H1 (cell line): ENCODE measurements around the gene TRIM44.

Experiments
- ATF2 ChIP-seq: IDR thresholded peaks from 2 replicates; pipeline ENCODE4 v1.6.1; 2012; ENCODE audit warnings: low read length, inconsistent platforms
- RAD21 ChIP-seq, 2 experiments: IDR thresholded peaks in 1 of 2; conservative IDR thresholded peaks in 1 of 2; 2 replicates each; pipeline ENCODE4 v1.6.1; 2011; ENCODE audit warnings: low read depth in 2 of 2, low read length in 2 of 2, improper control_type of control experiment in 1 of 2, inconsistent platforms in 1 of 2, mild to moderate bottlenecking in 1 of 2, moderate library complexity in 1 of 2

DNA sequence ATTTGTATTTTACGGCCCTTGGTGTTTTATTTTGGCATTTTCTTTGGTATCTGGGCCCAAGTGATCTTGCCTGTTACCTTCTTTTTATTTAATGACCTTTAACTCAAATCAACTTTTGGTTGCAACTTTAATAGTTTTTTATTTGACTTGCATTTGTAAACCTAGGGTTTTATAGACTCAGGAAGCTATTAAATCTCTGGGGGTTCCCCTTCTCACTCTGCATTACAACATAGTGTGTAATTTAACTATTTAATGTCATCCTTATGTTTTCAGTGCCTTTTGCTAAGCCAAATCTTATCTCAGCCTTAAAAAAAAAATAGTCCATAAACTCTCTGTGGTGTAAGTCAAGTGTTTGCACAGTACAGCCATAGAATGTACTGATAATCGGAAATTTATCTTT, 41.0 kb upstream of the TRIM44 start:
- no peak for TF ChIP-seq ATF2
- no peak for TF ChIP-seq RAD21 (IDR thresholded peaks at IDR 0.05 in 1 of 2, conservative IDR thresholded peaks at IDR 0.05 in 1 of 2; ENCODE audit: low read depth in 2 of 2, low read length in 2 of 2)
